GM12875 (cell line): ENCODE data around the gene SEPHS2.

Source experiments
- H3K4me3 ChIP-seq: one replicate; pipeline ENCODE4 v1.5.1; 2011; ENCODE audit warnings: low read depth, low read length, control low read depth
- CTCF ChIP-seq: IDR thresholded peaks from 2 replicates; pipeline ENCODE4 v1.5.1; 2011; ENCODE audit warnings: low read depth, mild to moderate bottlenecking, control low read depth, inconsistent platforms, low read length, moderate library complexity, borderline replicate concordance; ENCODE audit not compliant: insufficient read depth

The SEPHS2 gene

GRCh38 chr16:30449116-30449435 is 3.4 kb upstream of the SEPHS2 start:
- no peak for TF ChIP-seq CTCF
- no peak overlapping the region for H3K4me3 ChIP-seq

- H3K4me3 ChIP-seq = no peak overlapping the region
- TF ChIP-seq CTCF = no peak
Measured at GRCh38 chr16:30447512-30448226, 2.0 kb upstream of the SEPHS2 start.

- no peak for TF ChIP-seq CTCF
- peak overlapping the region; percentile 89 for H3K4me3 ChIP-seq
Measured at GRCh38 chr16:30446203-30446595, 525 bp upstream of the SEPHS2 start.

- H3K4me3 ChIP-seq = peak overlapping the region; percentile 89
- TF ChIP-seq CTCF = no peak
Measured at GRCh38 chr16:30445149-30445407, 596 bp downstream of the SEPHS2 start.

GRCh38 chr16:30444231-30445148 is 1.2 kb downstream of the SEPHS2 start:
- no peak for TF ChIP-seq CTCF
- H3K4me3 ChIP-seq = peak overlapping the region; percentile 89

GRCh38 chr16:30443631-30444030 is 2.0 kb downstream of the SEPHS2 start:
- no peak for TF ChIP-seq CTCF
- no peak overlapping the region for H3K4me3 ChIP-seq
